ENCODE data around the gene GATAD2A.

- TF ChIP-seq POLR2AphosphoS5 (IDR thresholded peaks at IDR 0.05): no peak
- TF ChIP-seq, protein P1, sequence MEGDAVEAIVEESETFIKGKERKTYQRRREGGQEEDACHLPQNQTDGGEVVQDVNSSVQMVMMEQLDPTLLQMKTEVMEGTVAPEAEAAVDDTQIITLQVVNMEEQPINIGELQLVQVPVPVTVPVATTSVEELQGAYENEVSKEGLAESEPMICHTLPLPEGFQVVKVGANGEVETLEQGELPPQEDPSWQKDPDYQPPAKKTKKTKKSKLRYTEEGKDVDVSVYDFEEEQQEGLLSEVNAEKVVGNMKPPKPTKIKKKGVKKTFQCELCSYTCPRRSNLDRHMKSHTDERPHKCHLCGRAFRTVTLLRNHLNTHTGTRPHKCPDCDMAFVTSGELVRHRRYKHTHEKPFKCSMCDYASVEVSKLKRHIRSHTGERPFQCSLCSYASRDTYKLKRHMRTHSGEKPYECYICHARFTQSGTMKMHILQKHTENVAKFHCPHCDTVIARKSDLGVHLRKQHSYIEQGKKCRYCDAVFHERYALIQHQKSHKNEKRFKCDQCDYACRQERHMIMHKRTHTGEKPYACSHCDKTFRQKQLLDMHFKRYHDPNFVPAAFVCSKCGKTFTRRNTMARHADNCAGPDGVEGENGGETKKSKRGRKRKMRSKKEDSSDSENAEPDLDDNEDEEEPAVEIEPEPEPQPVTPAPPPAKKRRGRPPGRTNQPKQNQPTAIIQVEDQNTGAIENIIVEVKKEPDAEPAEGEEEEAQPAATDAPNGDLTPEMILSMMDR (IDR thresholded peaks at IDR 0.05): no peak
- TF ChIP-seq POLR2A (IDR thresholded peaks at IDR 0.05): no peak
These were observed 95.6 kb downstream of the GATAD2A start for GRCh38 chr19:19500975-19501644.

Measured in prostate gland (tissue), 2 donors.